GM23248 (cell line): ENCODE data around the gene EPRS1. TPM values are rescaled to one million over a fixed set of nuclear protein-coding genes. Genes with fewer than 3 reads are reported as not detected.

Experiments
- DNase-seq: peaks from one replicate; pipeline ENCODE4 v3.0.0-alpha.2; 2015
- H2AFZ ChIP-seq: fragments of 200-600 bp; sonication (generic); 2 replicates; pipeline ENCODE4 v1.6.1; 2016; ENCODE audit warnings: antibody characterized with exemption
- H3F3A ChIP-seq: fragments of 200-600 bp; sonication (generic); 2 replicates; pipeline ENCODE4 v1.6.1; 2016; ENCODE audit warnings: mild to moderate bottlenecking, antibody characterized with exemption, mixed run types; ENCODE audit not compliant: insufficient read depth
- H3K27ac ChIP-seq: fragments of 200-600 bp; sonication (generic); 2 replicates; pipeline ENCODE4 v1.5.1; 2016; ENCODE audit warnings: mild to moderate bottlenecking
- H3K27me3 ChIP-seq: fragments of 200-600 bp; sonication (generic); replicated peaks from 2 replicates; pipeline ENCODE4 v1.6.1; 2016; ENCODE audit warnings: mild to moderate bottlenecking; ENCODE audit not compliant: insufficient read depth
- H3K36me3 ChIP-seq: fragments of 200-600 bp; sonication (generic); 2 replicates; pipeline ENCODE4 v1.6.1; 2016; ENCODE audit warnings: low read depth, mild to moderate bottlenecking
- H3K4me1 ChIP-seq: fragments of 200-600 bp; sonication (generic); 2 replicates; pipeline ENCODE4 v1.6.1; 2016; ENCODE audit warnings: mild to moderate bottlenecking; ENCODE audit not compliant: insufficient read depth
- H3K4me2 ChIP-seq: fragments of 200-600 bp; sonication (generic); one replicate; pipeline ENCODE4 v1.6.1; 2016; ENCODE audit warnings: mild to moderate bottlenecking; ENCODE audit not compliant: unreplicated experiment
- H3K4me3 ChIP-seq: fragments of 200-600 bp; sonication (generic); 2 replicates; pipeline ENCODE4 v1.5.1; 2016; ENCODE audit warnings: mild to moderate bottlenecking
- H3K79me2 ChIP-seq: fragments of 200-600 bp; sonication (generic); 2 replicates; pipeline ENCODE4 v1.6.1; 2016; ENCODE audit warnings: mild to moderate bottlenecking; ENCODE audit not compliant: insufficient read depth
- H3K9ac ChIP-seq: fragments of 200-600 bp; sonication (generic); 2 replicates; pipeline ENCODE4 v1.6.1; 2016; ENCODE audit warnings: mild to moderate bottlenecking
- H3K9me2 ChIP-seq: fragments of 200-600 bp; sonication (generic); 2 replicates; pipeline ENCODE4 v1.6.1; 2016; ENCODE audit warnings: mixed run types, mild to moderate bottlenecking, moderate library complexity; ENCODE audit not compliant: insufficient read depth
- H3K9me3 ChIP-seq: fragments of 200-600 bp; sonication (generic); one replicate; pipeline ENCODE4 v1.6.1; 2017; ENCODE audit warnings: low read depth
- H4K20me1 ChIP-seq: fragments of 200-600 bp; sonication (generic); 2 replicates; pipeline ENCODE4 v1.6.0; 2016; ENCODE audit not compliant: insufficient read depth
- EZH2 ChIP-seq: fragments of 200-600 bp; sonication (generic); IDR thresholded peaks from 2 replicates; pipeline ENCODE4 v1.6.1; 2018; ENCODE audit warnings: antibody characterized with exemption, mild to moderate bottlenecking; ENCODE audit not compliant: insufficient read depth, poor library complexity, severe bottlenecking
- EZH2phosphoT487 ChIP-seq: fragments of 200-600 bp; sonication (generic); IDR thresholded peaks from 2 replicates; pipeline ENCODE4 v1.6.1; 2018; ENCODE audit warnings: antibody characterized with exemption, moderate library complexity, mild to moderate bottlenecking, low read depth; ENCODE audit not compliant: insufficient read depth
- WGBS, 2 experiments: methylation state at CpG; one replicate each; pipeline ENCODE4 v1.1.6; 2015 to 2017; ENCODE audit warnings: low lambda C conversion rate in 2 of 2, low coverage in 1 of 2; ENCODE audit errors: missing lambda C conversion rate in 2 of 2; 5-methylcytosine and 5-hydroxymethylcytosine counted together
- in situ Hi-C: fragments of 300-500 bp; cut with MboI; formaldehyde crosslinking; loops from 2 replicates; pipeline ENCODE4 v1.15.0; 2020
- polyA plus RNA-seq: library from polyadenylated mRNA; unstranded; fragments of >200 nt; fragmentation: Nextera tagmentation; extraction: Ambion mirVana; gene quantifications from 2 replicates; pipeline ENCODE4 v1.2.1, GENCODE V29; 2016
- total RNA-seq: library from RNA; depleted of rRNA; stranded (reverse); fragments of >200 nt; shearing (Covaris generic); gene quantifications from 2 replicates; pipeline ENCODE4 v1.2.3, GENCODE V29; 2014

EPRS1 gene
- total and polyA plus RNA-seq, 2 experiments from 2014 or later, result 151 to 167 TPM

DNA sequence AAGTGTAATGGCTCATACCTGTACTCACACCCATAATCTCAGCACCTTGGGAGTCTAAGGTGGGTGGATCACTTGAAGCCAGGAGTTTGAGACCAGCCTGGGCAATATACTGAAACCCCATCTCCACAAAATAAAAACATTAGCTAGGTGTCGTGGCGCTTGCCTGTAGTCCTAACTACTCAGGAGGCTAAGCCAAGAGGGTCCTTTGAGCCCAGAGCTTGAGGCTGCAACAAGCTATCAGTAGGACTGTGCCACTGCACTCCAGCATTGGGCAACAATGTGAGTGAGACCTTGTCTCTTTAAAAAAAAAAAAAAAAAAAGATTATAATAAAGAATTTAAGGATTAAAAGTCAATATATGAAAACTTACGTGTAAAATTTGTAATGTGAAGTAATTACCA lies 31.6 kb upstream of the EPRS1 start:
- no peak for DNase-seq
- Histone ChIP-seq H3K27ac (no peak overlapping the region), H3K9me2 (no peaks in the 10 kb centered on the region), H3K27me3 (no peaks in the 10 kb centered on the region), H3F3A (peaks cover 3% of the 10 kb centered on the region; the same call in 1 of the 2 replicates), H3K4me1 (no peaks in the 10 kb centered on the region), H3K9ac (no peak overlapping the region), H3K4me3 (no peak overlapping the region), H3K79me2 (peaks cover 6% of the 10 kb centered on the region; the same call in 1 of the 2 replicates), H3K36me3 (peaks cover under 1% of the 10 kb centered on the region), H2AFZ (no peak overlapping the region), H4K20me1 (no peaks in the 10 kb centered on the region), H3K9me3 (no peaks in the 10 kb centered on the region), H3K4me2 (no peak overlapping the region)
- TF ChIP-seq EZH2phosphoT487, result no peak
- no peak for TF ChIP-seq EZH2
- in situ Hi-C loops, result no loop called here
- WGBS, 2 experiments, result 94 to 96% methylated on average over 3 of the region's 3 CpGs

DNA sequence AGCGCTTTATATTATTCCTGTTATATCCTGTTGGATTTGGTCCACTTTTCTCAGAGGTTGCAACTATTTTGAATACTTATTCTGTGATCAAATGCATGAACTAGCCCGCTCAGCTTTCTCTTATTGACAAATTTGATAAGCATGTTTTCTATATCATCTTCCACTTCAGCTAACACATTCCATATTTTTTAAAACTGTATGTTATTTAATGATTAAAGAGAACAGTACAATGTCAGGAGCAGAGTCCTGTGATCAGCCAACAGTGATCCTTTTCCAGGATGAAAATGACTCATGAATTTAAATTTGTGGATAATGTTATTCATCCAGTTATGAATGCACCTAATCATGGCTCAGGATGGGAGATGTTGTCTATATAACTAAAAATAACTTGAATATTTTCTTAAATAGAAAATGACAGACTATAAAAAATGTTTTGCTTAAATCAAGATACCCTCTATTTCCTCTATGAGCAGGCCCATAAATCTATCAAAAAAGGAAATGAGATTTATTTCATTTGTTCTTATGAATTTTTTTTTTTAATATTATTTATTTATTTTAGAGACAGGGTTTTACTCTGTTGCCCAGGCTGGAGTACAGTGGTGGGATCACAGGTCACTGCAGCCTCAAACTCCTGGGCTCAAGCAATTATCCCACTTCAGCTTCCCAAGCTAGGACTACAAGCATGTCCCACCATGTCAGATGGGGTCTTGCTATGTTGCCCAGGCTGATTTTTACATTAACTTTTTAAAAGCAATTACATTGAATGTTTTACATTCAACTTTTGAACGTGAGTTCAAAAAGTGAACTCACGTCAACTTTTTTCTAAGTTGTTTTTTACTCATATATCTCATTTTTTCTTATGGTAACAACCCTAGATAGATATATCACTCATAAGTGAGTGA lies 30.8 kb upstream of the EPRS1 start:
- no peak overlapping the region for H3K27ac ChIP-seq
- no peaks in the 10 kb centered on the region for H3K27me3 ChIP-seq
- no peaks in the 10 kb centered on the region for H3K9me2 ChIP-seq
- TF ChIP-seq EZH2 (no peak), EZH2phosphoT487 (no peak)
- no peak overlapping the region for H3K4me3 ChIP-seq
- in situ Hi-C loops, result no loop called here
- H3K36me3 ChIP-seq, result peaks cover 7% of the 10 kb centered on the region
- peak; percentile 27 for DNase-seq
- H3K9ac ChIP-seq, result no peak overlapping the region
- peaks cover 6% of the 10 kb centered on the region; the same call in 1 of the 2 replicates for H3K79me2 ChIP-seq
- H3K4me1 ChIP-seq, result no peaks in the 10 kb centered on the region
- no peaks in the 10 kb centered on the region for H4K20me1 ChIP-seq
- peaks cover 3% of the 10 kb centered on the region; the same call in 1 of the 2 replicates for H3F3A ChIP-seq
- no peak overlapping the region for H2AFZ ChIP-seq
- no peaks in the 10 kb centered on the region for H3K9me3 ChIP-seq
- WGBS, 2 experiments, result 87 to 91% methylated on average over 4 of the region's 4 CpGs
- H3K4me2 ChIP-seq, result no peak overlapping the region

DNA sequence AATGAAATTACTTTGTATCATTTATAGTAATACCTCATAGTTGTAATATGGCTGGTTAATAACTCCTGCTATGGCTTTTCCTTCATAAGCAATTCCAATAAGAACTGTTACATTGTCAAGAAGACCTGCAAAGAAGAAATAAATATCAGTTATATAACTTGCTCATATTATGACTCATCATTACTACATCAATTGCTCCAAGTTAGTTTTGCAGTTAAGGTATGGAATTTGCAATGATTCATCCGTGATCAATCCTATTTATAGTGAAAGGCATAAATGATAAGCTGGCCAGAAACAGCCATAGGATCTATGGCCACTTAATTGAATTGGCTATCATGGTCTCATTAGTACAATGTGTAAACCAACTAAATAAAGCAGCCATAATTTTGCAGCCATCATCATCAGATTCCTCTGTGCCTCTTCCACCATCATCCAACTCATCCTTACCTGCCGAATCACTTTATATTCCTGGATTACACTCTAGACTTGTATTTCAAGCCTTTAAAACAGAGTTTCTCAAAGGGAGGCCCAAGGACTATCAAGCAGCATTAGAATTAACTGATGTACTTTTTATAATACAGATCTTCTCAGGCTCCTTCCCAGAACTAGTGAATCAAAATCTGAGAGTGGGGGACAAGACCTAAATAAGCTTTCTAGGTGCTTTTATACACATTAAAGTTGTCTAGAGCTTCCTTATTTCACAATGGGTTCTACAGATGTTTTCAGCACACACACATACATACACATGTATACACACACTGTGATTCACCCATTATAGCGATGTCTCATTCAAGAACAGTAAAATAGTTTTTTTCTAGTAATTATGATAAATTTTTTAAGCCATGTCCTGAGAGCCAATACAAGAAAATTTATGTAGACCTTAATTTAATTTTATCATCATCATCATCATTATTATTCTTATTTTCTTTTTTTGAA lies 21.2 kb upstream of the EPRS1 start:
- H3K4me2 ChIP-seq, result no peak overlapping the region
- H3K9ac ChIP-seq, result no peak overlapping the region
- H3K79me2 ChIP-seq, result no peaks in the 10 kb centered on the region
- H3K27me3 ChIP-seq, result no peaks in the 10 kb centered on the region
- H3F3A ChIP-seq, result no peaks in the 10 kb centered on the region
- no peak for TF ChIP-seq EZH2phosphoT487
- in situ Hi-C loops, result no loop called here
- H2AFZ ChIP-seq, result no peak overlapping the region
- WGBS, 2 experiments, result 81 to 86% methylated on average over 3 of the region's 3 CpGs
- H3K36me3 ChIP-seq, result peaks cover 12% of the 10 kb centered on the region; the same call in 1 of the 2 replicates
- H3K9me2 ChIP-seq, result no peaks in the 10 kb centered on the region
- H3K9me3 ChIP-seq, result no peaks in the 10 kb centered on the region
- DNase-seq, result peak; percentile 38
- H3K4me3 ChIP-seq, result no peak overlapping the region
- H4K20me1 ChIP-seq, result no peaks in the 10 kb centered on the region
- H3K4me1 ChIP-seq, result peaks cover 7% of the 10 kb centered on the region
- no peak overlapping the region for H3K27ac ChIP-seq

DNA sequence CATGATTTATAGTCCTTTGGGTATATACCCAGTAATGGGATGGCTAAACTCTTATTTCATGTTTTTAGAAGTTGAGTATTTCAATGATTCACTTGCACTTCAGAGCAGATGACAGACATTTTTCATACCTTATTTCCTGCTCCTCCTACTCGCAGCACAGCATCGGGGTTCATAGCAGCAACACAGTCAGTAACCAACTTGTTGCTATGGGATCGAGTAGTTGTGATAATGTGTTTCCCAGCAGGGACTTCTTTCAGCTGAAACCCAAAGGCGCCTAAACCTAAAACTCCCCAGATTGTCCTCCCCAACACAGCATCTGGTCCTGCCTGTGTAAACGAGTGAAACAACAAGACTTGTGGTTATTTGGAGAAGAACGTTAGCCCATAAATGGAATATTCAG lies 16.3 kb upstream of the EPRS1 start:
- H3K9me2 ChIP-seq, result no peaks in the 10 kb centered on the region

More for the DNA sequence above, 16.3 kb upstream of the EPRS1 start:
- in situ Hi-C loops, result no loop called here
- Histone ChIP-seq H3K4me1 (peaks cover 6% of the 10 kb centered on the region), H3K9ac (no peak overlapping the region), H3K79me2 (no peaks in the 10 kb centered on the region), H4K20me1 (no peaks in the 10 kb centered on the region), H3K4me2 (no peak overlapping the region), H3F3A (no peaks in the 10 kb centered on the region), H3K27me3 (no peaks in the 10 kb centered on the region), H3K9me3 (no peaks in the 10 kb centered on the region), H3K27ac (no peak overlapping the region), H3K4me3 (no peak overlapping the region), H3K36me3 (peaks cover 21% of the 10 kb centered on the region), H2AFZ (no peak overlapping the region)
- TF ChIP-seq EZH2, result no peak
- WGBS, 2 experiments, result 91 to 95% methylated on average over 6 of the region's 6 CpGs
- no peak for DNase-seq
